Endometrium (tissue), 2 donors: ENCODE measurements around the gene RNF224.
A peak's percentile ranks its signal among the peaks of the same experiment; 100 is the strongest.

Source experiments
- FAIRE-seq: peaks from 2 replicates; lab custom pipeline; 2012; peaks lifted over from hg19 to GRCh38; lab: Jason Lieb, UNC
- donor health status: control.
- donor health status: control.

RNF224 gene

DNA sequence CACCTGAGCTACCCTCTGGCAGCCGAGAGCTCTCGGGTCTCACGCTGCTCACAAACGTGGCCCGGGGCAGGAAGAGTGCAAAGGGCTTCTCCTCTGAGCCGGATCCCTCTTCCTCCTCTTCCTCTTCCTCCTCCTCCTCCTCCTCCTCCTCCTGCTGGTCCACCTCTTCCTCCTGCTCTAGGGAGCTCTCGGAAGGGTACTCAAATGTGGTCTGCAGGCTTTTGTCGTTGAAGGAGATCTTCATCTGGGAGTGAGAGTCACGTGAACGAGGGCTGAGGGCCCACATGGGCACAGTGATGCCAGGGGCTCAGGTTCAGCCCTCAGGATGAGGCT is 34.9 kb upstream of the RNF224 start:
- FAIRE-seq, result no peak

DNA sequence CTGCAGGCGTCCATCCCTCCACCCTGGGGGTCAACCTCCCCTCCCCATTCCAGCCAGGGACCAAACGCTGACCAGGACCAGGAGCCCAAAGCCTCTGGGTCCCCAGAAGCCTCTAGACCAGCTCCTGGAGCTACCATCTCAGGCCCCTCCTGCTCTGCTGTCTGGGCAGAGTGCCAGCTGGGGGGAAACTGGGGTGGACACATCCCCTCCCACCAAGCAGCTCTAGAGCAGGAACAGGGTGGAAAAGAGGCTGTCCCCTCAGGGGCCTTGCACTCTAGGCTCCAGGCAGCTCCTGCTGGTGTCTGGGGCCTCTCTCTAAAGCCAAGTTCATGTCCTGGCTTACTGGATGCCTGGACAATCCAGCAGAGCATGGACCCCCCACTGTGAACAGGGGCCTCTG is 34.4 kb upstream of the RNF224 start:
- no peak for FAIRE-seq

DNA sequence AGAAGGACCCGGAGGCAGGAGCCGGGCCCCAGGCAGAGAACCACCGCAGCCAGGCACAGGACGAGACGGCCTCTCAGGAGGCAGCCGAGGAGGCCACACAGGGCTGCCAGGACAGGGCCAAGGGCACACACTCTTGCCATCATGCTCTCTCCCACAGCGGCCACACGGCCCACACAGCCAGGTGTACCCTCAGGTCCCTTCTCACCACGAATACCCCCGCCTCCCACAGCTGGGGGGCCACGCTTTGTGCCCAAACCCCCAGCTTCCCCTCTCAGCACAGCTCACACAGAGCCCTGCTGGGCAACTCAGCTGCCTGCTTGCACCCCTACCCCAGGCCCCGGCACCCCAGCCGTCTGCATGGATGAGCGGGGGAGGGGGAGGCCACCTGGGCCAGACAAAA is 33.5 kb upstream of the RNF224 start:
- no peak for FAIRE-seq

DNA sequence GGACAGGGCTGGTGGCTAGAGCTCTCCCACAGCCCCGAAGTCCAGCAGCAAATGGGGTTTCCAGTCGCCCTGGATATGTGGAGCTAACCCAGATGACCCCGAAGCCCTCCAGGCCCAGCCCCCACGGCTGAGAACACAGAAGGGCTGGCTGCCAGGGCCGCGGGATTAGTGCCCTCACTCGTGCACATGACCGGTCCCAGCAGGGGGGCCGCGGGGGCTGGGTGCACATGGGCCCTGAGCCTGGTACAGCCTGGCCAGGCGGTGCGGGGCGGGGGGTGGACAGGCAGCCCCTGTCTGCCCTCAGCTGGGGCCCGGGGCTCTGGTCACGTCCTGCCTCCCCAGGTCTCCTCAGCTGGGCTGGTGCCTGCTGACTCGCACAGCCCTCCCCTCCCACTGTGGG is 32.9 kb upstream of the RNF224 start:
- FAIRE-seq, result no peak

DNA sequence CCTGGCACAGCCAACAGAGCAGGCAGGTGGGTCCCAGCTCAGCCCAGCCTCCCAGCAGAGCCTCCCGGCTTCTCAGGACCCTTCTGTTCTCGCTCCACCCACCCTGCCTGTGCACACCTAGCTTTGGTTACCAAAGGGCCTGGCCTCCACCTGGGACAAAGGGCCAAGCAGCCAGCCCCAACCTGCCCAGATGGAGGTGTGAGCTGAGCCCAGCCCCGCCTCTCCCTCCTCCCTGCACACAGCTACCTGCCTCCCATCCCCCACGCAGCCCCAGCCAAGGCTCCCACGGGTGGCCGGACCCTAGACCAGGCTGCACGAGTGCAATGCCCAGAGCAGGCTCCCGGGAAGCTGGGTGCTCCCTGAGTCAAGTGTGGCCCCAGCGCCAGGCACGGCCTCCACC is 32.4 kb upstream of the RNF224 start:
- no peak for FAIRE-seq

DNA sequence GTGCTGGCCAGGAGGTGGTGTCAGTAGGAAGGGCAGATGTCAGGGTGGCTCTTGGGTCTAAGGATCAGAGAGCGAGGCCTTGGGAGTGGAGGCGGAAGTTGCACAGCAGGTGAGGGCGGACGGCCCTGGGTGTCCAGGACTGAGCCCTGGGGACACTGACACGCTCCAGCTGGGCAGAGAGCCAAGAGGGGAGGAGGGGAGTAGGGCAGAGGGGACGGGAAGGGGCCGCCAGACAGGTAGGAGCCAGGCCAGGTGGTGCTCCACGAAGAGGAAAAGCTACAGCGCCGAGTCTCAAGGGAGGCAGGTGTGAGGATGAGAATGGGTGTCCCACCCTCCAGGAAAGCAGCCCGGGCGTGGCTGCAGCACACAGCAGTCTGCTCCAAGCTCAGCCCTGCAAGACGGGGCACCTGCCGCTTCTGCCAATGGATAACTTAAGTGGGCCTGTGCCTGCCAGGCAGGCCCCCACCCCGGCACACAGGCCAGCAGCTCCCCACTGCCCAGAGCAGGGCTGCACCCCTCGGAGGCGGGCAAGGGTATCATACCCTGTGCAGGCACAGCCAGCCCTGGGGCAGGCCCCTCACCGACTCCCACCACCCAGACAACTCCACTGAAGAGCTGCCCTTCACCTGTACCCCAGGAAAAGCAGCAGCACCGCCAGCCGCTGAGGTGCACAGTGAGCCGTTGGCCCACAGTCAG is 31.6 kb upstream of the RNF224 start:
- no peak for FAIRE-seq

DNA sequence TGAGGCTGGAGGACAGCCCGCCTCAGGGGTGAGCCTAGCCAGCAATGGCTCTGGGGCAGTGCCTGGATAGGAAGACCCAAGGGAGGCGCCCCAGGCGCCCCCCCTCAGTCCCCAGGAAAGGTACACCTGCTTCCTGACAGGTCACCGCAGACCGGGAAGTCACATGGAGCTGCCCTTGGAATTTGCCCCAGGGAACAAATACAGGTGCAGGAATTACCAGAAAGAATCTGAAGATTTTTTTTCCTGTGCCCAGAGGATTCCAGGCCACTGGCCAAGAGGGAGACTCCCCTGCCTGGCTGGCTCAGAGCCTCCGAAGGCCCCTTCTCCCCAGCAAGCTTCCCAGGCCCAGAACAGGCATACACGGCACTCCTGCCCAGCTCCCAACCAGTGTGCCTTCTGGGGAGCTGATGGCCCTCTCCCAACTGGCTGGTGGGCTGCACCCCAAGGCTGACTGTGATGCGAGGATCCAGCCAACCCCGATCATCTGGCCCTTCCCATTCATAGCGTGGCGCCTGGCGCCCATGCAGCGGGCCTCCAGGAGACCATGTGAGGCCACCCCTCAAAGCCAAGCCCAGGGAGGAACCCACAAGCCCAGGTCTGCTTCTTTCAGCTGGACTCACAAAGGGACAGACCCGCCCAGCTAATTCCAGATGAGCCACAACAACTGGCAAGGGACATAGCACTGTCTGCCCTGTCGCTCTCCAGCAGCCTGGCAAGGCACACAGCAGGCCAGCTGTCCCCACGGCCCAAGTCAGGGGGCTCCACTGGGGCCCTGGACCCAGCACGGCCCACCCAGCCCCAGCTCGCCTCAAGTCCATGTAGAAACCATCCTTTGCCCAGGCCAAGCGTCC is 29.0 kb upstream of the RNF224 start:
- FAIRE-seq, result no peak

DNA sequence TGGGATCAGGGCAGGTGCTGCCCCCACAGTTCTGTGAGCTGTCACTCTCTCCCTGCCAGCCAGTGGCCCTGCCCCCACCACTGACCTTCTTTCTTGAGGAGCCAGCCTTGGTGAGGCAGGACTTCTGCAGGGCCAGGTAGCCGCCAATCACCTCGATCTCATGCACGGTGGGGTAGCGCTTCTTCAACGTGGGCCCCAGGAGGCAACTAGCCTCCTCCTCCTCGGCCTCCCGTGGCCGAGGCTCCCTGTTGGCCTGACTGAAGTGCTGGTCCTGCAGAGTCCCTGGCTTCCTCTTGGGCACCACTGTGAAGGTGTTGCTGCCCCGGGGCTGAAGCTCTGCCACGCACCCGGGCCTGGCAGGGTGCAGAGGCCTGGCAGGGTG is 28.4 kb upstream of the RNF224 start:
- FAIRE-seq, result no peak

DNA sequence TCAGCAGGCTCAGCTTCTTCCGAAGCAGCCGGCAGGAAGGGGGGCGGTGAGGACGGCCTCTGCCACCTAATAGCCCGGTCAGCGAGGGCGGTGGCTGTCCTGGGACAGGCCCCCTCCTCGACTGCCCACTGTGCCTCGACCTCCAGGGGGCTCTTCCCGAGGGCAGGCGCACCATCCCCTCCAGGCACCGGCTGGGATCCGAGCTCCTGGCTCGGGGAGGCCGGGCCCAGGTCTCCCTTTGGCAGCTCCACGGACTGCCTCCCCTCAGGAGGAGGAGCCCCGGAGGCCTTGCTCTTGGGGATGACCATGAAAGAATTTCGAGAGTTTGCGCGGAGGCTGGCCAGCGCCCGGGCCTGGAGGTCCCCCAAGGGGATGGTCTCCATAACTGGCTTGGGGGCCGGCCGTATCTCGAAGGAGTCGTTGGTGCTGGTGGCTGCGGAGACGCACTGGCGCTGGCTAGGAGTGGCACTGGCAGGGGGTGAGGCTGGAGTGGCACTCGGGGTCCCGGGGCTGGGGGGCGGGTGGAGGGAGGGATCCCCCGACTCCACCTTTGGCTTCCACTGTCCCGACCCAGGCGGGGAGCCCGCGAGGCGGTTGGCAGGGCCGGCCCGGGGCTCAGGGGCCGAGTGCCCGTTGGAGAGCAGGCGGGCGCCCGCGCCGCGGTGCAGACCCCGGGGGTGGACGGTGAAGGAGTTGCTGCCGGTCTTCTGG is 27.7 kb upstream of the RNF224 start:
- FAIRE-seq, result no peak

DNA sequence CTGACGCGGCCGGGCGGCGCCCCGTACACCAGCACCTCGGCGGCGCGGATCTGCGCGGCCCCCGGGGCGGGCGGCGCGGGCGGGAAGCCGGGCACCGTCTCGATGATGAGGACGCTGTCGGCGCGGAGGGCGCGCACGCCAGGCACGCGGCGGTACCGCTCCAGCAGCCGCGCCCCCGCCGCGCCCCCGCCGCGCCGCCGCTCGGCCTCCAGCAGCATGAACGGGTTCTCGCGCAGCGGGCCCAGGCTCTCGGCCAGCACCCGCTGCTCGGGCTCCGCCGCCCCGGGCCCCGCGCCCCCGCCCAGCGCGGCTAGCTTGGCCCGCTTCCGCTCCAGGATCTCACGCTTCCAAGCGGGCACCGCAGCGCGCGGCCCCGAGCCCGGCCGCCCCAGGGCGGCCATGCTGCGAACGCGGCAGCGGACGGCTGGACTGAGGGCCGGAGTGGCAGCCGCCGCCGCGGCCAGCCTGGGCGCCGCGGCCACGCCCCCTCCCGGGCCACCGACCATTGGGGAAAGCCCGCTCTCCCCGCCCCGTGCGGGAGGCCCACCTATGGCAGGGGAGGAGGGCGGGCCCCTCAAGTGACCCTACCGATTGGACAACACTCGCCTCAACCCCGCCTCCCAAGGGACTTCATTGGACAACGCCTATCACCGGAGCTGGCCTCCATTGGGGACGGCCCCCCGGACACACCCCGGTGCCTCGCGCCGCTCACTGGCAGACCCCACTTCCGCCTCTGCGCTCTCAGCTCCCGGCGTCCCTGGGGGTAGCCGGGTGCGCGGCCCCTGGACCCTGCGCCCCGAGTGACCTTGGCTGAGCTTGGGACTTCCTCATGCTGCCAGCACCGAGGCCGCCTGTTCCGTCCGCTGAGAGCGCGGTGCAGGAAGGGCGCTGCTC is 26.7 kb upstream of the RNF224 start, which contains the start of gene TPRN:
Gene TPRN, minus strand, starts transcription at position 431 of the 894 bp plus-strand sequence. Its CDS starts 30 bp downstream, at position 401.
- peak; percentile 93 for FAIRE-seq

DNA sequence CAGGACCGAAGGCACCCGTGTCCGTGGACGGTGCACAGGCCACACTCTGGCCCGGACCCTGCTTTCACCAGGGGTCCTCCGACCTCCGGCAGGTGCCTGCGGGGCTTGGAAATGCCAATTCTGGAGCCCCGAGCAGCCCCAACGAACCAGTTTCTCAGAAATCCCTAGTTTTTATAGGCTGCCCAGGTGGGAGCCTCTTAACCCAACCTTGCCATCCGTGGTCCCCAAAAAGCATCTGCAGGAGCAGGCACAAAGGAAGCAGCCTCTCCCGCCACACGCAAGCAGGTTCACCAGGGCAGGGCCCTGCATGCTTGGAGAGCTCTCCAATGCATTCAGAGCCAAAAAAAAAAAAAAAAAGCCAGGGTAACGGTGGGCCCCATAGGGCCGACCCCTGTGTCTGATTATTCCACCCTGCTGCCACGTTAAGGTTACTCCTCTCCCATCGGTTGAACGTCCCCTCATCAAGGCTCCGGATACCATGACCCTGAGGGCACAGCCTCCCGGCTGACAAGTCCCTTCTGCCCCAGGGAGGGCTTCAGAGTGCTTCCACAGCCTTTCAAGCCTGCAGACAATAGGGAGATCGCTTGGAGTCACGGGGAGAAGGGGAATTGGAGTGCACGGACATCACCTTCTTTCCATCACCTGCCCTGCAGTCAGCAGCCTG is 26.0 kb upstream of the RNF224 start:
- no peak for FAIRE-seq

DNA sequence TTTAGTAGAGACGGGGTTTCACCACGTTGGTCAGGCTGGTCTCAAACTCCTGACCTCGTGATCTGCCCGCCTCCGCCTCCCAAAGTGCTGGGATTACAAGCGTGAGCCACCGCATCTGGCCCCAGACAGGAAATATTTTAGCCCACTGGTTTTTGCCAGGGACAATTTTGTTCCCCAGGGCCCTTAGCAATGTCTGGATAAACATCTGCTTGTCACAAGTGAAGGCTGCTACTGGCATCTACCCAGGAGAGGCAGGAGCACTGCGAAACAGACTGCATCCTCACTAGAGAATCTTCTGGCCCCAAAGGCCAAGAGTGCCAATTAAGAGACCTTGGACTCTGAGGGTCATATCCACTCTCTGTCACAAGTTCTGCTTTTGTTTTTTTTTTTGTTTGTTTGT is 24.3 kb upstream of the RNF224 start:
- FAIRE-seq, result no peak

DNA sequence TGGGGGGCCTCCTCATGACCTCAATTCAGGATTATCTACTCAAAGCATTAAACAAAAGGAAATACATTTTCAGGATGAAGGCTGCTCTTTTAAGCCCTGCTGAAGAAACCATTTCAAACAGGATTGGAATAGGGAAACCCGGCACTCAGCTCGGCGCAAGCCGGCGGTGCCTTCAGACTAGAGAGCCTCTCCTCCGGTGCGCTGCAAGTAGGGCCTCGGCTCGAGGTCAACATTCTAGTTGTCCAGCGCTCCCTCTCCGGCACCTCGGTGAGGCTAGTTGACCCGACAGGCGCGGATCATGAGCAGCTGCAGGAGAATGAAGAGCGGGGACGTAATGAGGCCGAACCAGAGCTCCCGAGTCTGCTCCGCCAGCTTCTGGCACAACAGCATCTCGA is 22.6 kb upstream of the RNF224 start:
- no peak for FAIRE-seq

DNA sequence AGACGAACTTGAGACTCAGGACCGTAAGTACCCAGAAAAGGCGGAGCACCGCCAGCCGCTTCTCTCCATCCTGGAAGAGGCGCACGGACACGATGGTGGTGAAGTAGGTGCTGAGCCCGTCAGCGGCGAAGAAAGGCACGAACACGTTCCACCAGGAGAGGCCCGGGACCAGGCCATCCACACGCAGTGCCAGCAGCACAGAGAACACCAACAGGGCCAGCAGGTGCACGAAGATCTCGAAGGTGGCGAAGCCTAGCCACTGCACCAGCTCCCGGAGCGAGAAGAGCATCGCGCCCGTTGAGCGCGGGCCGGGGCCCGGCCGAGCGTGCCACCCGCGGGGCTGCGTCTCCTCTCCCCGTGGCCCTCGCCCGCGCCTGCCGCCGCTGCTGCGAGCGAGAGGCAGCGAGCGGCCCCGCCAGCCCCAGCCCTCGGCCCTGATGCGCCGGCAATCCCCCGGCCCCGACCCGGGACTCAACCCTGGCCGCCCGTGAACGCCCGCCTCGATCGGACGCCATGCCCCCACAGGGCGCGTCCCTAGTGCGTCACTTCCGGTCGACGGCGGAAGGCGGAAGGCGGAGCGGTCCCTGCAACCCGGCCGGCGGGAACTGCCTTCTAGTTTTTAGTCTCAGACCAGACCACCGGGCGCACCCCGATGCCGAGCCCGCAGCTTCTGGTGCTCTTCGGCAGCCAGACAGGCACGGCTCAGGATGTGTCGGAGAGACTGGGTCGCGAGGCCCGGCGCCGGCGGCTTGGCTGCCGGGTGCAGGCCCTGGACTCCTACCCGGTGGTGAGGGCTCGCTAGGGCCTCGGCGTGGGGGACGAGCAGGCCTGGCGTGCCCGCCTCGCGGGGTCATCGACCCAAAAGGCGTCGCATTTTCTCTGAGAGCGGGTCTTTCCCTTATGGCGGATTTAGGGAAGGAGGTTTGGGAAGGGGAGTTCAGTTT is 21.9 kb upstream of the RNF224 start, which contains the start of the genes NDOR1 and TMEM203:
Gene NDOR1, plus strand, starts transcription at position 575 of the 944 bp plus-strand sequence. Its CDS starts 78 bp downstream, at position 653.
Gene TMEM203, minus strand, starts transcription at position 523 of the 944 bp plus-strand sequence. Its CDS starts 234 bp downstream, at position 289.
- no peak for FAIRE-seq

DNA sequence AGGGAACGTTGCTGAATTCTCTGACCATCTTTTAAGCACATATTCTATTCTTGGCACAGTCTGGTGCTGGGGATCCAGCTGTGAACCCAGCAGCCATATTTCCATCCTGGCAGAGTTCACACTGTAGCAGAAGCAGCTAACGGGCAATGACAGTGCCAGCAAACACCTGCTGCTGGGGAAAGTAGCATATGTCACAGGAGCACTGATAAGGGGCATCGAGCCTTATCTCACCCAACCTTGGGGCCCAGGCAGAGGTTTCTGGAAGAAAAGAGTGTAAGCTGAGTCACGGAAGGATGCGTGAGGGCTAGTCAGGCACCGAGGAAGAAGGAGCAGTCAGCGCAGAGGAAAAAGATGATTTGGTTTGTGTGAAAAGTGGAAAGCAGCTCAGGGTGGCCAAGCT is 20.7 kb upstream of the RNF224 start:
- no peak for FAIRE-seq

DNA sequence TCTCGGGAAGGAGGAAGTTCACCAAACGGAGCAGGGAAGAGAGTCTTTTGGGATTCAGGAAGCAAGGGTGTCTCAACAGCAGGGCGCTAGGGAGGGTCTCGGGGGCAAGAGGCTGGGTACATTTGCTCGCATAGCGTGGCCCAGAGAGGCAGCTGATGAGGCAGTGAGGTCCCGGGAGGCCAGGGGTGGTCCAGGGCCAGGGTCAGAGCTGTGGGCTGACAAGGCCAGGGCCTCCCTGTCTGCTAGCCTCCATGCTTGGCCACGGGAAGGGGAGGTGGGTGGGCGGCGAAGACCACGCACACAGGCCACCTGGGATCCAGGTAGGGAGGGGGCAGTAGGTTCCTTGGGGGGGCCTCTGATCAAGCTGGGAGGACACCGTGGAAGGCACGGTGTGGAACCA is 15.8 kb upstream of the RNF224 start:
- no peak for FAIRE-seq

DNA sequence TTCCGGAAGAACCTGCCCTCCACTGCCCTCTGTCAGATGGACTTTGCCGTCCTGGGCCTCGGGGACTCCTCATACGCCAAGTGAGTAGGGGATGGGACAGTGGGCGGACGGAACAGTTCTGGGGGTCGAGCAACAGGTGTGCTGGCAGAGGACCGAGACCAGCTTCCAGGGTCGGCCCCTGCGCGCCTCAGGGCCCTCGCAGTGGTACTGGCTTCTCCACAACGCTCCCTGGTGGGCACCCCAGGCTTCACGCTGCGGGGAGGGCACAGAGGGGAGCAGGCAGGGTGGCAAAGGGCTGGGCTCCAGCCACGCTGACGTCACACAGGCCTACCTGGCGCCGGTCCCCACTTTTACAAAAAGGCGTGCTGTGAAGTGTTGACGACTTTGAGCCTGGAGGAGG is 14.8 kb upstream of the RNF224 start:
- no peak for FAIRE-seq

DNA sequence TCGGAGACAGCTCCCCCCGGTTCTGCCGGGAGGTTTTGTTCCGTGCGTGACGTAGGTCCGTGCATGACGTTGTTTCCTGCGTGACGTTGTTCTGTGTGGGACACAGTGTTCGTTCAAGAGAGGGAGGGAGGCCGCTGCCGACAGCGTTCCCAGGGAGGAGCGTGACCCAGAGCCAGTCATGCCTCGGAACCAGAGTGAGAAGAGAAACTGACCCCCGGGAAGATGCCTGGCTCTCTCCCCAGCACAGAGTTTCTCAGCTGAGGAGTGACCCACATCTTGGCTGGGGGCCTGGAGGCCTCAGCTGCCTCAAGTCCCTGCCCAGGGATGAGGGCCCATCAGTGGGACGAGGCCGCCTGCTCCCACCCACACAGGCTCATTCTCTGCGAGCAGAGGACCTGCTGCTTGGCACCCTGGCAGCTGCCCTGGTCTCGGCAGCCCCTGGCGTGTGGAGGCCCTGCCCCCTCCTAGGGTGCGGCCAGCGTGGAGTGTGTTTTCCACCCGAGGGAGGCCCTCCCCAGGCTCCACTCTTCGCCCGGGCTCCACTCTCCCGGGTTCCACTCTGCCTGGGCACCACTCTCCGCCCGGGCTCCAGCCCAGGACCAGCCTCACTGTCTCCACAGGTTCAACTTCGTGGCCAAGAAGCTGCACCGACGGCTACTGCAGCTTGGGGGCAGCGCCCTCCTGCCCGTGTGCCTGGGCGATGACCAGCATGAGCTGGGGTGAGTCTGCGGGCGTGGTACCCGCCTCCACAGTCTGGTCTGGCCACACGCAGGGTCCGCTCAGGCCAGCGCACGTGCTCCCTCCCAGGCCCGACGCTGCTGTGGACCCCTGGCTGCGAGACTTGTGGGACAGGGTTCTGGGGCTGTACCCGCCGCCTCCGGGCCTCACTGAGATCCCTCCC is 13.9 kb upstream of the RNF224 start:
- FAIRE-seq, result no peak

DNA sequence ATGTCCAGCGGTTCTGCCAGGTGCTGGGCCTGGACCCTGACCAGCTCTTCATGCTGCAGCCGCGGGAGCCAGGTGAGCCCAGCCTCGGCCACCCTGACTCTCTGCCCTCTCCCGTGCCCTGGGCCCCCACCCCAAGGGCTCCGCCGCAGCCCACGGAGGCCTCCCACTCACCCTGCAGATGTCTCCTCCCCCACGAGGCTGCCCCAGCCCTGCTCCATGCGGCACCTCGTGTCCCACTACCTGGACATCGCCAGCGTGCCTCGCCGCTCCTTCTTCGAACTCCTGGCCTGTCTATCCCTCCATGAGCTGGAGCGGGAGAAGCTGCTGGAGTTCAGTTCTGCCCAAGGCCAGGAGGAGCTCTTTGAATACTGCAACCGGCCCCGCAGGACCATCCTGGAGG is 12.7 kb upstream of the RNF224 start:
- no peak for FAIRE-seq
